HUES48 (cell line): ENCODE results near the gene PARP11.

ENCODE experiments used
- H3K27ac ChIP-seq: one replicate; pipeline ENCODE4 v1.7.0; 2013; ENCODE audit warnings: low read depth, low read length, inconsistent platforms
- H3K27me3 ChIP-seq: 2 replicates; pipeline ENCODE4 v1.6.1; 2013; ENCODE audit warnings: mild to moderate bottlenecking, low read length; ENCODE audit not compliant: control insufficient read depth, insufficient read depth
- H3K36me3 ChIP-seq: 2 replicates; pipeline ENCODE4 v1.6.1; 2013; ENCODE audit warnings: low read length; ENCODE audit not compliant: control insufficient read depth, insufficient read depth
- H3K4me1 ChIP-seq: 2 replicates; pipeline ENCODE4 v1.6.1; 2013; ENCODE audit warnings: mild to moderate bottlenecking, low read length; ENCODE audit not compliant: control insufficient read depth, insufficient read depth
- H3K4me3 ChIP-seq: 2 replicates; pipeline ENCODE4 v1.5.1; 2013; ENCODE audit warnings: mild to moderate bottlenecking, low read depth, low read length
- H3K9ac ChIP-seq: 2 replicates; pipeline ENCODE4 v1.6.1; 2013; ENCODE audit warnings: mild to moderate bottlenecking, low read depth, low read length, moderate library complexity
- H3K9me3 ChIP-seq: 2 replicates; pipeline ENCODE4 v1.6.1; 2013; ENCODE audit warnings: low read length; ENCODE audit not compliant: control insufficient read depth, insufficient read depth

PARP11 gene

GRCh38 chr12:3802721-3803120 is 70.5 kb downstream of the PARP11 start:
- Histone ChIP-seq H3K9ac (no peak overlapping the region), H3K4me1 (no peaks in the 10 kb centered on the region), H3K36me3 (no peaks in the 10 kb centered on the region), H3K4me3 (no peak overlapping the region), H3K27me3 (no peaks in the 10 kb centered on the region), H3K27ac (no peak overlapping the region), H3K9me3 (no peaks in the 10 kb centered on the region)

- Histone ChIP-seq H3K27ac (no peak overlapping the region), H3K4me3 (no peak overlapping the region), H3K9ac (no peak overlapping the region), H3K9me3 (no peaks in the 10 kb centered on the region), H3K27me3 (no peaks in the 10 kb centered on the region), H3K4me1 (peaks cover 6% of the 10 kb centered on the region; the same call in 1 of the 2 replicates), H3K36me3 (no peaks in the 10 kb centered on the region)
Measured at GRCh38 chr12:3797531-3798048, 75.6 kb downstream of the PARP11 start.

GRCh38 chr12:3795492-3796133 is 77.6 kb downstream of the PARP11 start:
- Histone ChIP-seq H3K4me1 (peaks cover 6% of the 10 kb centered on the region; the same call in 1 of the 2 replicates), H3K9me3 (no peaks in the 10 kb centered on the region), H3K27me3 (no peaks in the 10 kb centered on the region), H3K36me3 (no peaks in the 10 kb centered on the region), H3K9ac (no peak overlapping the region), H3K4me3 (no peak overlapping the region), H3K27ac (no peak overlapping the region)

GRCh38 chr12:3795066-3795465 is 78.1 kb downstream of the PARP11 start:
- no peak overlapping the region for H3K27ac ChIP-seq
- H3K9me3 ChIP-seq: no peaks in the 10 kb centered on the region
- no peak overlapping the region for H3K9ac ChIP-seq
- H3K4me3 ChIP-seq: no peak overlapping the region
- no peaks in the 10 kb centered on the region for H3K27me3 ChIP-seq
- H3K36me3 ChIP-seq: no peaks in the 10 kb centered on the region
- H3K4me1 ChIP-seq: peaks cover 10% of the 10 kb centered on the region; the same call in 1 of the 2 replicates

- Histone ChIP-seq H3K27me3 (no peaks in the 10 kb centered on the region), H3K9ac (no peak overlapping the region), H3K36me3 (no peaks in the 10 kb centered on the region), H3K4me1 (peaks cover 18% of the 10 kb centered on the region; the same call in 1 of the 2 replicates), H3K4me3 (no peak overlapping the region), H3K9me3 (no peaks in the 10 kb centered on the region), H3K27ac (no peak overlapping the region)
Measured at GRCh38 chr12:3792623-3793288, 80.4 kb downstream of the PARP11 start.

- H3K9ac ChIP-seq: no peak overlapping the region
- H3K4me1 ChIP-seq: peaks cover 18% of the 10 kb centered on the region; the same call in 1 of the 2 replicates
- H3K36me3 ChIP-seq: no peaks in the 10 kb centered on the region
- no peaks in the 10 kb centered on the region for H3K9me3 ChIP-seq
- no peak overlapping the region for H3K27ac ChIP-seq
- no peak overlapping the region for H3K4me3 ChIP-seq
- no peaks in the 10 kb centered on the region for H3K27me3 ChIP-seq
Measured at GRCh38 chr12:3791256-3791874, 81.8 kb downstream of the PARP11 start.

GRCh38 chr12:3790642-3791041 is 82.6 kb downstream of the PARP11 start:
- H3K36me3 ChIP-seq: no peaks in the 10 kb centered on the region
- no peak overlapping the region for H3K4me3 ChIP-seq
- H3K27ac ChIP-seq: no peak overlapping the region
- no peak overlapping the region for H3K9ac ChIP-seq
- no peaks in the 10 kb centered on the region for H3K27me3 ChIP-seq
- H3K9me3 ChIP-seq: no peaks in the 10 kb centered on the region
- H3K4me1 ChIP-seq: peaks cover 18% of the 10 kb centered on the region; the same call in 1 of the 2 replicates

- Histone ChIP-seq H3K27ac (no peak overlapping the region), H3K9me3 (no peaks in the 10 kb centered on the region), H3K4me1 (peaks cover 18% of the 10 kb centered on the region; the same call in 1 of the 2 replicates), H3K27me3 (no peaks in the 10 kb centered on the region), H3K36me3 (no peaks in the 10 kb centered on the region), H3K9ac (no peak overlapping the region), H3K4me3 (no peak overlapping the region)
Measured at GRCh38 chr12:3789838-3790237, 83.4 kb downstream of the PARP11 start.

- peaks cover 6% of the 10 kb centered on the region; the same call in 1 of the 2 replicates for H3K4me1 ChIP-seq
- H3K9ac ChIP-seq: no peak overlapping the region
- no peaks in the 10 kb centered on the region for H3K9me3 ChIP-seq
Measured at GRCh38 chr12:3777206-3777809, 95.9 kb downstream of the PARP11 start.

GRCh38 chr12:3775385-3776035 is 97.7 kb downstream of the PARP11 start:
- Histone ChIP-seq H3K36me3 (no peaks in the 10 kb centered on the region), H3K4me3 (no peak overlapping the region), H3K9me3 (no peaks in the 10 kb centered on the region), H3K4me1 (peaks cover 6% of the 10 kb centered on the region; the same call in 1 of the 2 replicates), H3K9ac (no peak overlapping the region), H3K27ac (no peak overlapping the region), H3K27me3 (no peaks in the 10 kb centered on the region)

More at GRCh38 chr12:3777206-3777809, 95.9 kb downstream of the PARP11 start:
- Histone ChIP-seq H3K4me3 (no peak overlapping the region), H3K27me3 (no peaks in the 10 kb centered on the region), H3K27ac (no peak overlapping the region), H3K36me3 (no peaks in the 10 kb centered on the region)
